ENCODE data around the gene ST3GAL5. TPM values are rescaled to one million over a fixed set of nuclear protein-coding genes. Genes with fewer than 3 reads are reported as not detected.

The ST3GAL5 gene
- total and polyA plus RNA-seq, 2 of the 8 experiments (the other 6 are each of a cell fraction or from before 2014, with no cell fraction given), result 1.9 to 4.5 TPM

DNA sequence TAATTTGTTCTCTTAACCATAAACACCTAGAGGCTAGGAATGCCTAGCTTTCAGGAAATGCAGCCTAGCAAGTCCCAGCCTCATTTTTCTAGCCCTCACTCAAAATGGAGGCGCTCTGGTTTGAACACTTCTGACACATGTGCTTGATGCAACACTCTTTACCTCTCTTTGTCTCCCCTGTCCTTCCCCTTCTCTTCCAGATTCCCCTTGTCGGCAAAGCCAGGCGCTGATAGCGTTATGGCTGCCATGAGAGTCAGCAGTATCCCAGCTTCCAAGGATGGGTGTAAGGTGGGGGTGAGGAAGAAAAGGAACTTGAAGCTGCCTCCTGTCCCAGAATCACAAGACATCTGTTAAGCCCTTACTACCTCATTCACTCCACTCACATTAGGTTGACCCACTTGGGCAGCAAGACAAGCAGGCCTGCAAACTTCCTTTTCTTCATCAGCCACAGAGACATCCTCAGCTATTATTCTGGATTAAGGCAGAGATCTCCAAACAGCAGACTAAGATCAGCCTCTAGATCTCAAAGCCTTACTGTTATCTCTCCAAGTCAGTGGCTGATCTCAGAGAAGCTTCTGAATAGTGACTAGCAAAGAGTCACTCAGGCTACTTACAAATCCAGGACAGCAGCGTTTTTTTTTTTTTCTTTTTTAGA, 1.9 kb upstream of the ST3GAL5 start:
- H3K4me1 ChIP-seq (replicated peaks in 1 of 4; ENCODE audit: control insufficient read depth in 3 of 4, insufficient read depth in 4 of 4, low read length in 3 of 4), result peaks cover 5 to 8% (median 6%) of the 10 kb centered on the region in 4 experiments
- H2BK12ac ChIP-seq (ENCODE audit: low read depth, low read length), result 0 out of 2 replicates have a peak overlapping the region, but pooled peaks have one; percentile 60
- no peak overlapping the region for H4K5ac ChIP-seq (ENCODE audit: insufficient read length, low read depth, low read length)
- no peak overlapping the region for H4K8ac ChIP-seq (ENCODE audit: extremely low read depth, insufficient read depth, low read length)
- H3K36me3 ChIP-seq (ENCODE audit: control insufficient read depth in 2 of 4, insufficient read depth in 4 of 4, low read length in 3 of 4), result no peaks in the 10 kb centered on the region
- H3K14ac ChIP-seq (ENCODE audit: insufficient read length), result no peak overlapping the region
- H2AK5ac ChIP-seq (ENCODE audit: low read depth, low read length), result no peak overlapping the region
- peak overlapping the region; percentile 7; the same call in 1 of the 2 replicates for H2BK20ac ChIP-seq (ENCODE audit: low read length)
- H3K23me2 ChIP-seq (ENCODE audit: low read depth, low read length), result peaks cover 10% of the 10 kb centered on the region; the same call in 1 of the 2 replicates
- H2AFZ ChIP-seq (ENCODE audit: low read length), result peak overlapping the region; percentile 87; the same call in 1 of the 2 replicates
- peaks cover 0 to 19% (median 13%) of the 10 kb centered on the region in 4 experiments; a peak in 6 of 7 replicates for H3K27me3 ChIP-seq (replicated peaks in 1 of 4; ENCODE audit: control insufficient read depth in 3 of 4, extremely low read depth in 1 of 4, insufficient read depth in 3 of 4, low read length in 3 of 4)
- no peak overlapping the region for H3K4me3 ChIP-seq (ENCODE audit: extremely low read depth in 1 of 4, insufficient read depth in 2 of 4, low read depth in 3 of 4, low read length in 4 of 4)
- H2BK120ac ChIP-seq (replicated peaks; ENCODE audit: low read depth, low read length), result no peak overlapping the region
- no peak overlapping the region; the same call in 1 of the 2 replicates for H3K18ac ChIP-seq (ENCODE audit: extremely low read depth, low read length)
- H3K23ac ChIP-seq (ENCODE audit: insufficient read length), result no peak overlapping the region
- FAIRE-seq, result no peak
- no peak for DNase-seq (ENCODE audit: low read depth in 1 of 2, low spot score in 2 of 2)
- no peaks in the 10 kb centered on the region for H3K9me3 ChIP-seq (ENCODE audit: insufficient read depth in 2 of 2, low read depth in 1 of 2, low read length in 1 of 2)
- POLR2A ChIA-PET (ENCODE audit: partially characterized antibody), result interaction anchor here (1.1 kb wide), 1 partner anchor 13 kb away, joined by 3 read pairs; no protein-coding TSS in a partner anchor
- no peaks in the 10 kb centered on the region for H3K79me2 ChIP-seq (ENCODE audit: control insufficient read depth in 1 of 2, insufficient read depth in 2 of 2, low read length in 2 of 2)
- no peak overlapping the region for H4K91ac ChIP-seq (replicated peaks; ENCODE audit: insufficient read length, low read length)
- H3K79me1 ChIP-seq (ENCODE audit: low read depth, low read length), result no peaks in the 10 kb centered on the region
- H2BK5ac ChIP-seq (ENCODE audit: low read depth, low read length), result no peak overlapping the region
- H3K27ac ChIP-seq (ENCODE audit: low read depth, low read length), result no peak overlapping the region
- no peak overlapping the region for H3K56ac ChIP-seq (replicated peaks; ENCODE audit: insufficient read length, low read depth, low read length)
- H3K9ac ChIP-seq (replicated peaks in 1 of 4; ENCODE audit: extremely low read depth in 1 of 4, low read depth in 3 of 4, low read length in 3 of 4), result no peak overlapping the region
- no peak overlapping the region; a peak in 1 of 4 replicates for H3K4me2 ChIP-seq (ENCODE audit: insufficient read depth in 1 of 2, low read depth in 2 of 2, low read length in 2 of 2)
- CTCF ChIA-PET (ENCODE audit: partially characterized antibody), result interaction anchor here (0.6 to 3.9 kb wide), 9 partner anchors 9 to 187 kb away, joined by 3 to 19 read pairs (median 7); no protein-coding TSS in a partner anchor
- peak overlapping the region; percentile 27 for H3K4ac ChIP-seq (replicated peaks; ENCODE audit: insufficient read length, low read depth, low read length)
- H4K20me1 ChIP-seq (replicated peaks in 1 of 2; ENCODE audit: control insufficient read depth in 1 of 2, insufficient read depth in 2 of 2, low read length in 2 of 2), result peaks cover 0 to 3% of the 10 kb centered on the region in 2 experiments
- H2BK15ac ChIP-seq (ENCODE audit: low read length), result 0 out of 2 replicates have a peak overlapping the region, but pooled peaks have one; percentile 65
- 90% methylated on average over 5 of the region's 5 CpGs; no CpG with 5 or more reads in 1 of the 2 experiments for whole genome bisulfite sequencing, 2 experiments (ENCODE audit: extremely low coverage in 1 of 2, insufficient coverage in 1 of 2, insufficient read length in 1 of 2, insufficient replicate concordance in 2 of 2, low coverage in 1 of 2, low lambda C conversion rate in 2 of 2, missing lambda C conversion rate in 1 of 2)
- no peak for TF ChIP-seq NANOG (IDR thresholded peaks at IDR 0.05; ENCODE audit: insufficient read depth, low read depth, low read length, poor library complexity, severe bottlenecking)
- no peak for TF ChIP-seq EP300 (IDR thresholded peaks at IDR 0.05; ENCODE audit: borderline replicate concordance in 1 of 2, low read depth in 2 of 2, low read length in 2 of 2)
- TF ChIP-seq ZNF274 (IDR thresholded peaks at IDR 0.05; ENCODE audit: borderline replicate concordance, extremely low read depth, low read length), result no peak
- TF ChIP-seq SP1 (IDR thresholded peaks at IDR 0.05; ENCODE audit: low read depth, low read length), result no peak
- no peak for TF ChIP-seq JUND (IDR thresholded peaks at IDR 0.05; ENCODE audit: low read length)
- TF ChIP-seq SP4 (IDR thresholded peaks at IDR 0.05; ENCODE audit: low read length), result no peak
- TF ChIP-seq, protein P1, sequence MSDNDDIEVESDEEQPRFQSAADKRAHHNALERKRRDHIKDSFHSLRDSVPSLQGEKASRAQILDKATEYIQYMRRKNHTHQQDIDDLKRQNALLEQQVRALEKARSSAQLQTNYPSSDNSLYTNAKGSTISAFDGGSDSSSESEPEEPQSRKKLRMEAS (IDR thresholded peaks at IDR 0.05), result no peak
- TF ChIP-seq BACH1 (IDR thresholded peaks at IDR 0.05; ENCODE audit: low read length), result no peak
- no peak for TF ChIP-seq SRF (IDR thresholded peaks at IDR 0.05; ENCODE audit: low read depth, low read length)
- no peak for TF ChIP-seq SP2 (IDR thresholded peaks at IDR 0.05; ENCODE audit: low read length)
- no peak for TF ChIP-seq ASH2L (IDR thresholded peaks at IDR 0.05; ENCODE audit: low read length)
- no peak for TF ChIP-seq TCF12 (IDR thresholded peaks at IDR 0.05; ENCODE audit: low read depth, low read length)
- TF ChIP-seq SAP30 (IDR thresholded peaks at IDR 0.05; ENCODE audit: insufficient read depth, insufficient replicate concordance, low read length), result no peak

All from H1 (cell line).